Activated T-helper 17 cell treated with anti-CD3 and anti-CD28 coated beads, Interleukin-2, amount 50 U/mL, for 72 hours (primary cell): ENCODE data around the gene LRPPRC. TPM values are rescaled to one million over a fixed set of nuclear protein-coding genes. Genes with fewer than 3 reads are reported as not detected.
"Not testable (repeated sequence)": the region's sequence is repeated elsewhere in the genome, so short reads cannot be mapped to it uniquely, and the experiment has no call there.

Experiments used
- ATAC-seq: fragments of 150-1000 bp; cut with Tn5 transposase; replicated peaks from 2 replicates; pipeline ENCODE4 v1.10.0; 2021; ENCODE audit warnings: mild to moderate bottlenecking, moderate library complexity
- H3K27ac Mint-ChIP-seq: one replicate; pipeline ENCODE4 v1.8.0; 2022; ENCODE audit warnings: mixed read lengths
- H3K27me3 Mint-ChIP-seq: one replicate; pipeline ENCODE4 v1.8.0; 2022; ENCODE audit warnings: mixed read lengths
- H3K36me3 Mint-ChIP-seq: one replicate; pipeline ENCODE4 v1.8.0; 2022; ENCODE audit warnings: low read depth, mild to moderate bottlenecking, mixed read lengths
- H3K4me1 Mint-ChIP-seq: one replicate; pipeline ENCODE4 v1.8.0; 2022; ENCODE audit warnings: mixed read lengths
- H3K4me3 Mint-ChIP-seq: one replicate; pipeline ENCODE4 v1.8.0; 2022; ENCODE audit warnings: mild to moderate bottlenecking, mixed read lengths
- H3K9me3 Mint-ChIP-seq: one replicate; pipeline ENCODE4 v1.8.0; 2022; ENCODE audit warnings: mixed read lengths
- total RNA-seq, 2 donors: library from RNA; stranded (reverse); gene quantifications; one replicate each; pipeline ENCODE4 v1.2.3, GENCODE V29; 2022

LRPPRC gene
- total RNA-seq, 2 donors from 2014 or later: 109 to 172 TPM

DNA sequence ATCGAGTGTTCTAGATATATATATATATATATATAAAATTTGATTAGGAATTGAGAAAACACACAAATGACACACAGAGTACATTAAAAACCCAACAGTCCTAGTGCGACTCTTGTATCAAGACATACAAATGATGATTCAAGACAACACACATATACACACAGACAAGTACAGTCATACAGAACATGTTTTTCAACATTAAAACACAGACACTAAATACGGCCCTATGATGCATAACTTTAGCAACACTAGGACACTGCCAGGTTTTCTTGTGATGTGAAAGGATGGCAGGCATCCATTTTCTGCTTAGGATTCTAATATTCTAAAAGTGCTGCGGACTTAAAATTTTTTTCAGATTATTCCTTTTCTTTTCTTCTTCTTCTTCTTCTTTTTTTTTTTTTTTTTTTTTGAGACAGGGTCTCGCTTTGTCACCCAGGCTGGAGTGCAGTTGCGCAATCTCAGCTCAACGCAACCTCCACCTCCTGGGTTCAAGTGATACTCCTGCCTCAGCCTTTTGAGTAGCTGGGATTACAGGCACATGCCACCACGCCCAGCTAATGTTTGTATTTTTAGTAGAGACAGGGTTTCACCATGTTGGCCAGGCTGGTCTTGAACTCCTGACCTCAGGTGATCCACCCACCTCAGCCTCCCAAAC lies 84.5 kb downstream of the LRPPRC start:
- H3K36me3 Mint-ChIP-seq: peaks cover 99% of the 10 kb centered on the region
- not testable (repeated sequence) for H3K27ac Mint-ChIP-seq, H3K9me3 Mint-ChIP-seq, H3K4me1 Mint-ChIP-seq, ATAC-seq, H3K27me3 Mint-ChIP-seq, H3K4me3 Mint-ChIP-seq

DNA sequence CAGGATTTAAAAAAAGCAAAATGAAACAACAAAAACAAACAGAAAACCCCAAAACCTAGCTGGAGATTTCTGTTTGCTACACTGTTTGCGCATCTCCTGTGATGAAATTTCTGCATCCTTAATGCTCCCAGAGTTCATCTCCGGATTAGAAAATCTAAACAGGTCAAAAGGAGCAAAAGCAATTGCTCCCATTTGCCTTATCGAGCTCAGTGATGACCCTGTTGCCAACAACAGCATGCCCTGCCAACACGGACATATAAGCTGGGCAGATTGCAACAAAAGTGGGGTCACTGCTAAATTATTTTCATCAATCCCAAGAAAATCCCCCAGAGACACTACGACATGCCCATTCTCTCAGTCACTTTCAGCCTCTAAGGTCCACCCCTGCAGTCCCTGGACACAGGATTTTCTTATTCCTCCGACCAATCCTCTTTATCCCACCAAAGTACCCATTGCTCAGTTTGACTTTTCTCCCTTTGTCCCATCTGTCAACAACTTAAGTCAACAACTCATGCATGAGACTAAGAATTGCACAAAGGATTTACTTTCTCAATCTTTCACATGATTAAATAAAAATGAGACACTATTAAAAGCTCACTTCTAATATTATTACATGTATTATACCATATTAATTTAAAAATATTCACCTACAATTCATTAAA lies 89.2 kb downstream of the LRPPRC start:
- peaks cover 12% of the 10 kb centered on the region for H3K4me1 Mint-ChIP-seq
- no peaks in the 10 kb centered on the region for H3K9me3 Mint-ChIP-seq
- H3K27ac Mint-ChIP-seq: no peak overlapping the region
- H3K4me3 Mint-ChIP-seq: no peak overlapping the region
- ATAC-seq: no peak
- H3K36me3 Mint-ChIP-seq: peaks cover 99% of the 10 kb centered on the region
- no peaks in the 10 kb centered on the region for H3K27me3 Mint-ChIP-seq

DNA sequence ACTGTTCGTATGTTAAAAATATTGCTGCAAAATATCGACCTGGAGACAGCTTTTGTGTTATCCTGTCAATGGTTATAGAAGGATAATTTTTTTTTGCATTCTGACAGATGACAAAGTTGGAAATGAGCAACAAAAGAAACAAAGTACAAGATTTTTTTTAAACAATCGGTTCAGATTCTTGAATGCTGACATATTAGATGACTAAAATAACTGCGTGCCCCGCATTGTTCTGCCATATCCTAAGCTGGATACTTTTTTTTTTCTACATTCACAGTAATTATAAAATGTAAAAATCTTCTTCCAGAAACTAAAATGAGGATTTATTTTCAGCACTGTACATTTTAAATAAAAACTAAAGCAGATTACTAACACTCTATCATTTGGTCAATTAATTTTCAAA lies 89.9 kb downstream of the LRPPRC start:
- peaks cover 99% of the 10 kb centered on the region for H3K36me3 Mint-ChIP-seq
- no peaks in the 10 kb centered on the region for H3K9me3 Mint-ChIP-seq
- H3K27me3 Mint-ChIP-seq: no peaks in the 10 kb centered on the region
- peak overlapping the region; percentile 30 for H3K27ac Mint-ChIP-seq
- no peak overlapping the region for H3K4me3 Mint-ChIP-seq
- no peak for ATAC-seq
- H3K4me1 Mint-ChIP-seq: peaks cover 12% of the 10 kb centered on the region

DNA sequence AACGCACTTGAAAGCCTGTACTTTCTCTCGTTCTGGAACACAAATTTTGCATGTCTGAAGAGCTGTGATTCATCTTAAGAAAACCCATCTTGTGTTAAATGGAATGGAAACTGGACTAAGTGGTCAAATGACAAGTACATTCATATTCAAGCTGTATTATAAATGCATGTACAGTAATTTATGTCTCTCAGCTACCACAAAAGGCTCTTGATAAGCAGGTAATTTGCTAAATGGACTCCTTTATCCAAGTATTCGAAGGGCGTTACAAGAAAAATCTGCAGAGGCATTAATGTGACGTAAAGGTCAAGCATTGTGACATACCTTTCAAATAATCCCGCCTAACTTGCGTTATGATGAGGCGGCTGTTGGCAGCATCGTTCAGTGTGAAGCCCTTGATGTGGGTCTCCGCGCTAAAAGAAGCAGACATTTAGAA lies 90.4 kb downstream of the LRPPRC start:
- H3K27me3 Mint-ChIP-seq: no peaks in the 10 kb centered on the region
- H3K9me3 Mint-ChIP-seq: no peaks in the 10 kb centered on the region
- peaks cover 99% of the 10 kb centered on the region for H3K36me3 Mint-ChIP-seq
- peak; percentile 84 for ATAC-seq
- H3K4me1 Mint-ChIP-seq: peaks cover 12% of the 10 kb centered on the region
- peak overlapping the region; percentile 30 for H3K27ac Mint-ChIP-seq
- H3K4me3 Mint-ChIP-seq: no peak overlapping the region

DNA sequence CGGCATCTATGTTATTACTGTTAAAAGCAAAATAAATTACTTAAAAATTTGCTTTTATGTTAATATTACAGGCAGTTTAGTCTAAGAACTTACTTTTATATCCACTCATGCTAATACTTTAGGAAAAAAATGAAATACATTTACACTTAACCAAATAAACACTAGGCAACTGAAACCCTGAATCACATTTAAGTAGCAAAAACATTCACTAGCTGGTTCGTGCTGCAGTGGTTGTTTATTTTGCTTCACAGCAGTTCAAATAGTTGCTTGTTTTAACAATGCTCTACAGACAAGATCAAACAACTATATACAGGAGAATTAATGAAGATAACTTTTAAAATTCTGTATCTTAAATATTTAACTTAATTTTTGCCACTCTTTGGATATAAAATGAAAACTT lies 96.2 kb downstream of the LRPPRC start:
- no peak overlapping the region for H3K4me3 Mint-ChIP-seq
- H3K9me3 Mint-ChIP-seq: no peaks in the 10 kb centered on the region
- peaks cover 98% of the 10 kb centered on the region for H3K36me3 Mint-ChIP-seq
- no peaks in the 10 kb centered on the region for H3K4me1 Mint-ChIP-seq
- H3K27ac Mint-ChIP-seq: no peak overlapping the region
- H3K27me3 Mint-ChIP-seq: no peaks in the 10 kb centered on the region
- ATAC-seq: no peak

DNA sequence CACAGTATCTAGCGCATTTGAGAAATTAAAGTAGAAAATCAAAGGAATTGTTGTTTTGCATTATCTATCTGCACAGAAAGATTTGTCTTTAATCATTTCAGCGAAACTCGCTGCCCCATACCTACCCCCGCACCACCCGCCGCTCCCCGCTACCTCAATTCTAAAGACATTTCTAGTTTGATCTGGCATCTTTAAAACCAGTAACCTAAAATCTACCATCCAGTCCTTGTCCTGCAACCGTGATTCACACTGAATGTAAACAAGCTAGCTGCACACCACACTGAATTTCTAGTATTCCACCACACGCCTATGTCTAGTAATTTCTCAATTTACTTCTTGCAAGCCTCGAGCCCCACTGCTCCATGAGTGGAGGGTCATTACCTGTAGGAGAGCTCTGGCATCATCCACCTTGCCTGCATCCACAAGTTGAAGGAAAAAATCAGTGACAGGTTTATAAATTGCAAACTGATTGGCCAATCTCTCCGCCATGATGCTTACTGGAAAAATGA lies 96.9 kb downstream of the LRPPRC start:
- Mint-ChIP-seq H3K36me3 (peaks cover 95% of the 10 kb centered on the region), H3K4me3 (no peak overlapping the region), H3K27me3 (no peaks in the 10 kb centered on the region), H3K27ac (no peak overlapping the region), H3K4me1 (no peaks in the 10 kb centered on the region), H3K9me3 (no peaks in the 10 kb centered on the region)
- no peak for ATAC-seq

DNA sequence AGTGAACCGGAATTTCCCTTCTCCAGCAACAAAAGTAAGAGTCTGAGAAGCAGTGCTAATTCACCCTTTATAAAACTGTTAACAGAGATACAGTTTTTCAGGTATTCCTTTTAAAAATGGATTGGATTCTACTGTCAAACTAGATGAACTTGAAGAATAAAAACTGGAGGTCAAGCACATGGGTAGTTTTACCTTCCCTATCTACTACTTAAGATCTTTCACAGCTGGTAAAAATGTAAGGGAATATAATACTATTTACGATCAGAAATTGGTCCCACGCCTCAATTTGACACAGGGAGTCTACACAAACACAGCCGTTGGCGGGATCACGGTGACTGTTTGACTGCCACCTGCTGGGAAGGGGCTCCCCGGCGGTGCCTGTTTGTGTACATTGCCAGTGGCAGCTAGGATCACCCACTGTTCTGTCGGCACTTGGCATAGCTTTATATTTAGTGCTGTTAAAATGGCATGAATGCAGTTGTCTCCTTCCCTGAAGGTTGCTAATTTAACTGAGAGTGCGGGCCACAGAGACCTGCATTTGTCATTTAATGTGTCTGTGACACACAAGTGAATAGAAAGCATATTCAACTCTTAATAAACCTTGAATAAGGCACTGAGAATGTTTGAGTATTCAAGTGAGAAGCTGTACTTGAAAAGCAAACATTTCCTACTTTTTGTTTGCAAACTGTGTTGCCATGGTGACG lies 97.5 kb downstream of the LRPPRC start:
- H3K27ac Mint-ChIP-seq: no peak overlapping the region
- ATAC-seq: no peak
- H3K9me3 Mint-ChIP-seq: no peaks in the 10 kb centered on the region
- no peaks in the 10 kb centered on the region for H3K27me3 Mint-ChIP-seq
- peaks cover 96% of the 10 kb centered on the region for H3K36me3 Mint-ChIP-seq
- H3K4me3 Mint-ChIP-seq: no peak overlapping the region
- H3K4me1 Mint-ChIP-seq: no peaks in the 10 kb centered on the region

DNA sequence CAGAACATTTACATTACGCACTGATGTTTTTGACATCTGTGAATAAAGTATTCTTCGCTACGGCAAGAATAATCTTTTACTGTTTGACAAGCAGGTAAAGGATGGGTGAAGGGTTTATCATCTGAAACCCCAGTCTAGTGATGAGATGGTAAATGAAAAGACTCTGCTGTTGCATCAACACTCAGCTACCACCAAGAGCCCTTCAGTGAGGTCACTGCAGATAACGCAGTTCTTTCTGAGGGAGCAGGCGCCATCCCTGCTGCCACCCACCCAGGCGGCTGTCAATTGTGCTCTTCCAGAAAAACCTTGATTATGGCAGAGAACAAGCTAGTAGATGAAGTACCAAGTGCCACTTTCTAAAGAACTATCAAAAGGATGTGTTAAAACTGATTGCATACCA lies 98.3 kb downstream of the LRPPRC start:
- H3K4me1 Mint-ChIP-seq: no peaks in the 10 kb centered on the region
- H3K27ac Mint-ChIP-seq: no peak overlapping the region
- no peaks in the 10 kb centered on the region for H3K9me3 Mint-ChIP-seq
- H3K36me3 Mint-ChIP-seq: peaks cover 96% of the 10 kb centered on the region
- no peaks in the 10 kb centered on the region for H3K27me3 Mint-ChIP-seq
- no peak overlapping the region for H3K4me3 Mint-ChIP-seq
- no peak for ATAC-seq

DNA sequence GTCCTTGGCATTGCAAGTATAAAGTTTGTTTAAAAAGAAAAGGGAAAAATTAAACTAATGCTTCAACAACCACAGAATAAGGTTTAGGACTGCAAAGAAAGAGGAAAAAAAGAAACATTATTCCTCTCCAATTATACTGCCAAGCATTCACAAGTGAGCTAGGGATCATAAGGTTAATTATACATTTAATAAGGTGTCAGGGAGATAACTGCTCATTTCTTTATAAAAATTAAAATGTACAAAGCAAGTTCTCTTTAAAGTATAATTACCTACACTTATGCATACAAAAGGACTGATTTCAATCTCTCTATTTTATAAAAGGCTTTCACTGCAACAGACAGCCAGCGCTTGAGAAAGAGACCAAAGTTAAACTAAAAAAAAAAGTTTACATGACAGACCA lies 98.9 kb downstream of the LRPPRC start:
- Mint-ChIP-seq H3K9me3 (no peaks in the 10 kb centered on the region), H3K4me3 (no peak overlapping the region), H3K27me3 (no peaks in the 10 kb centered on the region), H3K36me3 (peaks cover 96% of the 10 kb centered on the region), H3K4me1 (no peaks in the 10 kb centered on the region), H3K27ac (no peak overlapping the region)
- ATAC-seq: no peak

DNA sequence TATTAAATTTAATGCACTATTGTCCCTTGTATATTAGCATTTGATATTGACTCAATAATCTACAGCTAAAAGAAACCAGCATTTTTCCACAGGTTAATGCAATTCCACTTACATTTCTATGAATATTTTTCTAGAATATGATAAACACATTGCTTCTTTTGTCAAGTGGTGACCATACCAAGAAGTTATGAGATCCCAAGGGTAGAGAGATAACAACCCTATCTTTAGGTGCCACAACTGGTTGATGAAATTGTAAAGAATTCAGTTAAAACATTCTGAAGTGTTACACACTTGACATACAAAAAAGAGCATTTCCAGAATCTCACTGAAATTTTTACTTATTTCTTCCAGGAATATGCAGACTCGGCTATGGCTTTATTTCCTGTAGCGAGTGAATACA lies 101.0 kb downstream of the LRPPRC start:
- Mint-ChIP-seq H3K9me3 (no peaks in the 10 kb centered on the region), H3K4me1 (no peaks in the 10 kb centered on the region), H3K27ac (no peak overlapping the region), H3K36me3 (peaks cover 96% of the 10 kb centered on the region), H3K27me3 (no peaks in the 10 kb centered on the region), H3K4me3 (no peak overlapping the region)
- ATAC-seq: no peak

DNA sequence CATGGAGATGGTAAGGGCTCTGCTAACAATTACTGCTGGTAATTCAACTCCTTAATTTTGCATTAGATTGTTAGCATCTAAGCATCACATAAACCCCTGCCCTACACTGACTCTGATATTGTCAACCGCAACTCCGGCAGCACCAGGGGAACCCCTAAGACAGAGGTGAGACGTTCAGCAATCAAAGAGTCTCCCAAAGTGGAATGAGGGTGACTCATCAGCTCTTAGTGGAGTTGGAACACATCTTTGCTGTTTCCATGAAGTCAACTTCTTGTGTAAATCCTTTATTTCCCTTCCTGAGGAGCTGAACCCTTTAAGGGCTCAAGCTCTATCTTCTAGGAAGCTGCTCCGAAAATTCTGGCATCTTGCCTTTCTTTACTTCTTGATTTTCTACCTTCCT lies 104.9 kb downstream of the LRPPRC start:
- Mint-ChIP-seq H3K27me3 (no peaks in the 10 kb centered on the region), H3K36me3 (peaks cover 91% of the 10 kb centered on the region), H3K27ac (no peak overlapping the region), H3K9me3 (no peaks in the 10 kb centered on the region), H3K4me3 (no peak overlapping the region), H3K4me1 (no peaks in the 10 kb centered on the region)
- ATAC-seq: no peak

DNA sequence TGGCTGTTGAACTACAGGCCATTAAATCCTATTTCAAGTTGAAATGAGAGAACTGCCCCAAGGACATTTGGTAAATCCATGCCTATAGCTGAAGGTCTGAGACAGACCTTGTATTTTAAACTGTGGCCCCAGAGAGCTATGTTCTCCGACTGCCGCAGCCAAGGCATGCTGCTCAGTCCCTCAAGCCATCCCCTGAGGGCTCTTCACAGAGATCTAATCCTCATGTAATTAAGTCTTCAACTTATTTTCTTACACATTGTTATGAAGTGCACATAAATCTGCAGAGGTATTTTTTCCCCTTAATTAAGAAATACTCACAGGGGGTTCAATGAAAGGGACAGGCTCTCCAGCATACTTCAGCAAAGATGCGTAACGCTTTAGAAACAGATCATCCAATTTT lies 106.4 kb downstream of the LRPPRC start:
- Mint-ChIP-seq H3K4me3 (no peak overlapping the region), H3K27me3 (no peaks in the 10 kb centered on the region), H3K9me3 (no peaks in the 10 kb centered on the region), H3K27ac (peak overlapping the region; percentile 11), H3K4me1 (no peaks in the 10 kb centered on the region), H3K36me3 (peaks cover 84% of the 10 kb centered on the region)
- ATAC-seq: no peak

DNA sequence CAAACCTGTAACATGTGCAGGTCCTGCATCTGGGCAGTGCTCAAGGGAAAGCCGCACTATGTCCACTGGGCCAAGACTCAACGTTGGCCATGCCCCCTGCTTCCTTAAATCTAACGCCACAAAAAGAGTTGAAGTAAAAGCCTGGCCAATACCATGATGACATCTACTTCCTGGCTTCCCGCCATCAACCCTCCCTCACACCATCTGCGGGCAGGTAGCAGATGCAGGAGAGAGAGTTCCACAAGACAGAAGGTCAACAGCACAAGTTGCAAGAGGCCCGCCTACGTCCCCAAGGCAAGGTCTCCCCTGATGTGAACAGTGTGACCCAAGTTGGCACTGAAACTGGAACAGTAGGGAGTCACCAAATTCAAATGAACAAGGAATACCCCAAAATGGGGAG lies 108.6 kb downstream of the LRPPRC start:
- H3K27me3 Mint-ChIP-seq: no peaks in the 10 kb centered on the region
- H3K4me3 Mint-ChIP-seq: no peak overlapping the region
- ATAC-seq: no peak
- no peaks in the 10 kb centered on the region for H3K4me1 Mint-ChIP-seq
- H3K36me3 Mint-ChIP-seq: peaks cover 63% of the 10 kb centered on the region
- H3K9me3 Mint-ChIP-seq: no peaks in the 10 kb centered on the region
- peak overlapping the region; percentile 11 for H3K27ac Mint-ChIP-seq

DNA sequence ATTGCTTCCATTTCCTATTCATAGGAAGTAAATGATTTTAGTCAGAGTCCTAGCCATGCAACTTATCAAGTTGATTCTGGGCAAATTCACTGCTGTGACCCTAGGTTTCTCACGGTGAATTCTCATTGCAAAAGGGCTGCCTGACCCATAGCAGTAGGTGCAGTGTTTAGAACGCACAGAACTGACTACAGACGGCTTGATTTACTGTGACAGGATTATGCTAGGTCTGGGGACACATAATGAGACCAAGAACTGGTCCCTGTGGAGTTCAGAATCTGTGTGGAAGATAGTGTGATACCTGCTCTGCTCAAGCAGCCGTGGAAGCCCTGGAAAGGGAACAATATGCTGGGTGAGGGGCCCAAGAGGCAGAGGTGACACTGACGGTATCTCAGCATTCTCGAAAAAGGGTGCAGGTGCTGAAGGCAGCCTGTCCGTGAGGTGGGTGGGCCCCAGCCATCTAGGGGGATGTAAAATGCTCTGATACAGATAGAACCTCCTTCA lies 110.6 kb downstream of the LRPPRC start:
- no peaks in the 10 kb centered on the region for H3K9me3 Mint-ChIP-seq
- no peaks in the 10 kb centered on the region for H3K27me3 Mint-ChIP-seq
- no peak overlapping the region for H3K27ac Mint-ChIP-seq
- H3K4me3 Mint-ChIP-seq: no peak overlapping the region
- H3K4me1 Mint-ChIP-seq: no peaks in the 10 kb centered on the region
- ATAC-seq: no peak
- peaks cover 43% of the 10 kb centered on the region for H3K36me3 Mint-ChIP-seq

DNA sequence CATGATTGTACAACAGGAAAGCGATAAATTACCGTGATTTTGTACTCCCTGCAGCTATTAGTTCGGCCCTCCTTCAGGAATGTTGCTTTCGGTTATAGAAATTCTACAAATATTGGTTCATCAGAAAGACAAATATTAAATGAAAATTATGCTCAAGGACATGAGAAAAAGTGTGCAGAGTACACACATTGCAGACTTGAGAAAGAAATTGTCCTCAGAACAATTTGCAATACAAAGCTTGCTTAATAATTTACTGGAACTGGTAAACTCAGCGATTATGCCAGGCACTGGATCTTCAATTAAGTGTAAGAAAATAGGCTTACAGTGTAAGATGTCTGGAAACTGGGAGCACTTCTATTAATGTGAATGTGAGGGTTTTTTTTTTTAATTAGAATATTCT lies 111.1 kb downstream of the LRPPRC start:
- Mint-ChIP-seq H3K4me3 (no peak overlapping the region), H3K36me3 (peaks cover 38% of the 10 kb centered on the region), H3K4me1 (no peaks in the 10 kb centered on the region), H3K27me3 (no peaks in the 10 kb centered on the region), H3K9me3 (no peaks in the 10 kb centered on the region), H3K27ac (no peak overlapping the region)
- no peak for ATAC-seq
